WI38 (cell line): ENCODE data around the gene GRID1.

ENCODE experiments used
- H3K4me3 ChIP-seq: 2 replicates; pipeline ENCODE4 v1.5.1; 2011; ENCODE audit warnings: low read depth, mild to moderate bottlenecking, control low read depth, low read length
- TF ChIP-seq, protein P1 (sequence below): IDR thresholded peaks from 2 replicates; pipeline ENCODE4 v1.5.1; 2012; ENCODE audit warnings: low read depth, mild to moderate bottlenecking, control low read depth, low read length

GRID1 gene

GRCh38 chr10:86333826-86334487 lies 32.6 kb downstream of the GRID1 start:
- H3K4me3 ChIP-seq, result no peak overlapping the region
- TF ChIP-seq, protein P1, sequence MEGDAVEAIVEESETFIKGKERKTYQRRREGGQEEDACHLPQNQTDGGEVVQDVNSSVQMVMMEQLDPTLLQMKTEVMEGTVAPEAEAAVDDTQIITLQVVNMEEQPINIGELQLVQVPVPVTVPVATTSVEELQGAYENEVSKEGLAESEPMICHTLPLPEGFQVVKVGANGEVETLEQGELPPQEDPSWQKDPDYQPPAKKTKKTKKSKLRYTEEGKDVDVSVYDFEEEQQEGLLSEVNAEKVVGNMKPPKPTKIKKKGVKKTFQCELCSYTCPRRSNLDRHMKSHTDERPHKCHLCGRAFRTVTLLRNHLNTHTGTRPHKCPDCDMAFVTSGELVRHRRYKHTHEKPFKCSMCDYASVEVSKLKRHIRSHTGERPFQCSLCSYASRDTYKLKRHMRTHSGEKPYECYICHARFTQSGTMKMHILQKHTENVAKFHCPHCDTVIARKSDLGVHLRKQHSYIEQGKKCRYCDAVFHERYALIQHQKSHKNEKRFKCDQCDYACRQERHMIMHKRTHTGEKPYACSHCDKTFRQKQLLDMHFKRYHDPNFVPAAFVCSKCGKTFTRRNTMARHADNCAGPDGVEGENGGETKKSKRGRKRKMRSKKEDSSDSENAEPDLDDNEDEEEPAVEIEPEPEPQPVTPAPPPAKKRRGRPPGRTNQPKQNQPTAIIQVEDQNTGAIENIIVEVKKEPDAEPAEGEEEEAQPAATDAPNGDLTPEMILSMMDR, result no peak

DNA sequence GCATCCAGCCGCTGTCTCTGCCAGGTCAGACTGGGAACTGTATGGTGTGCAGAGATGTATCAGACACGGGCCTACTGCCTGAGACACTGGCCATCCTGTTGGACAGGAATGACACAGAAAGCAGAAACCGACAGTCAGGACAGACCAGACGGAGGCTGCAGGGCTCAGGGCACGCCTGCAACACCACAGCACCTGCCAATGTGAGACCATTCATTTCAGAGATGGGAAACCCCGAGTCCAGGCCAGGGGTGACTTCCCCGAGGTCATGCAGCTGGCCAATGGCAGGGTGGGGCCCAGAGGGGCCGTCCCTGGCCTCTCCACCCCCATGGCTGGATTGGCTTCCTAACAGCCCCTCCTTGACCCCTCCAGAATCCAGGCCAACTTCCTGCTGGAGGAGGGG lies 34.7 kb downstream of the GRID1 start:
- TF ChIP-seq, protein P1, result no peak

GRCh38 chr10:86330778-86331763 lies 35.5 kb downstream of the GRID1 start:
- no peak overlapping the region for H3K4me3 ChIP-seq
- TF ChIP-seq, protein P1, result no peak

More for the DNA sequence above, 34.7 kb downstream of the GRID1 start:
- no peak overlapping the region for H3K4me3 ChIP-seq

DNA sequence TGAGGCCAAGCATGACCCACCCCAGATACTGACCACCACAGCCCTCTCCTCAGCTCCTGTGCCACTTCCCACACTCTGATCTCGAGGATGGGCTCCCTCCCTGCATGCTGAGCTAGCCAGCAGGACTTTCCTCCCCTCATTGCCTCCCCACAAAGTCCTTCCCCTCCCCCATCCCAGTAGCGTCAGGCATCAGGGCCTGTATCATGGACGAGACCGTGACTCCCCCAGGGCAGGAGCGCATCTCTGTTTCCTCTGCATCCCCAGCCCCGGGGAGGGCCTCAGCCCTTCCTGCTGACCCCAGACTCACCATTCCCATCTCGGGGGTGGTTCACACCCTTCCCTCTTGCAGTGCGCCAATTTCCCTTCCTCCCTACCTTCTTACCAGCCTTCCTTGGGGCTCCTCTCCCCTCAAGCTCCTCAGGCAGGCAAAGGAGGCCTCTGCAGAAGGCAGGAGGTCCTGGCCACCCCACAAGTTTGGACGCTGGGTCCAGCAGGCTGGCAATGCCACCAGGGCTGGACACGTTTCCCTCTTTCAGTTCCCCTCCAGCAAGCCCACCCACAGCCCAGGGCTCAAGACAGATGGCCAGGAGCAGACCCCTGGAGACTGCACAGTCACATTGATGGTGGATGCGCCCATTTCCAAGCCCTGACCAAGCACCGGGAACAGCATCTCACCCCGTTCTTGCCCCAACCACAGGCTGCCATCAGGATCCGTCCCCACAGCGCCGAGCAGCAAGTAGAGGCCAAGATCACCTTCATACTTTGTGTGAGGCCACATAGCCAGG lies 36.5 kb downstream of the GRID1 start:
- TF ChIP-seq, protein P1, result no peak
- H3K4me3 ChIP-seq, result no peak overlapping the region

DNA sequence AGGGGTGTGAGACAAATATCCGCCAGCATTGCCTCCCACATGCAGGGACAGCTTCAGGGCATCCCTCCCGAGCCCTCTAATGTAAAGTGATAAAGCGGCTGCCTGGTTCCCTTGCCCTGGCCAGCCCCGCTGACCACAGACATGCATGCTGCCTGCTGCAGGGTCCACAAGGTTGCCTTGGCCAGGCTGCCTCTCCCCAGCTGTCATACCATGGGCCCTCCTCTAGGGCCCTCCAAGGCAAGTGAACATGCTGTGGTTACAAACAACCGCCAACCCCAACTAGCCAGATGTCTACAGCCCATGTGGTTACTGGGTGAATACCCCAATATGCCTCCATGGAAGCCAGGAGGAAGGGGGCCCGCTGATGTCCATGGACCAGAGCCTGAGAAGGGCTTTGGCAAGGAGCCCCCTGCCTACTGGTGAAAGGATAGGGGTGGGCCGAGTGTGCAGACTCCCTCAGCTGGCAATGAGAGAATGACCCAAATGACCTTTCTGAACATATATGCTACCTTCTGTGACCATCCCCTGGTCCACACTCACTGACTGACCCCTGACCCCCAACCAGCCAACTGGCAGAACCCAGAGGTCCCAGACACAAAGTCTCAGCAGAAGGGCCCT lies 37.4 kb downstream of the GRID1 start:
- TF ChIP-seq, protein P1, result no peak
- no peak overlapping the region for H3K4me3 ChIP-seq

- no peak overlapping the region for H3K4me3 ChIP-seq
- TF ChIP-seq, protein P1, result no peak
These were observed 38.5 kb downstream of the GRID1 start for GRCh38 chr10:86327954-86328725.
